ENCODE measurements around the gene NANOS2.
A peak's percentile ranks its signal among the peaks of the same experiment; 100 is the strongest.

The NANOS2 gene

DNA sequence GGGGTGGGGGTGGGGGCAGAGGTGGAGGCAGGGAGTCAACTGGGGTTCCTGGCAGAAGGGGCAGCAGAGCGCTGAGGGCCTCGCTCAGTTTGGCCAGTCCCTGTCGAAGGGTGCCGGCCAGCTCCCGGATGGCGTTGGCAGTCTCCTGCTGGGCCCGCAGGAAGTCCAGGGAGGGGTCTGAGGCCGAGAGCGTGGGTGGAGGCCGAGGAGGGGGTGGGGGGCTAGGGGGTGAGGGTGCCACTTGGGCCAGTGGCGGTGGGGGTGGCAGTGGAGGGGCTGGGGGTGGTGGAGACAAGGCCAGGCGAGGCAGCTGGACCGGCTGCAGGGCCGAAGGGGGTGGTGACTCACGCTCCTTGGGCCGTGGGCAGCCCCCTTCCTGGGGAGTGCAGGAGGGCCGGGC is 23.7 kb downstream of the NANOS2 start:
- DNase-seq = no peak

DNA sequence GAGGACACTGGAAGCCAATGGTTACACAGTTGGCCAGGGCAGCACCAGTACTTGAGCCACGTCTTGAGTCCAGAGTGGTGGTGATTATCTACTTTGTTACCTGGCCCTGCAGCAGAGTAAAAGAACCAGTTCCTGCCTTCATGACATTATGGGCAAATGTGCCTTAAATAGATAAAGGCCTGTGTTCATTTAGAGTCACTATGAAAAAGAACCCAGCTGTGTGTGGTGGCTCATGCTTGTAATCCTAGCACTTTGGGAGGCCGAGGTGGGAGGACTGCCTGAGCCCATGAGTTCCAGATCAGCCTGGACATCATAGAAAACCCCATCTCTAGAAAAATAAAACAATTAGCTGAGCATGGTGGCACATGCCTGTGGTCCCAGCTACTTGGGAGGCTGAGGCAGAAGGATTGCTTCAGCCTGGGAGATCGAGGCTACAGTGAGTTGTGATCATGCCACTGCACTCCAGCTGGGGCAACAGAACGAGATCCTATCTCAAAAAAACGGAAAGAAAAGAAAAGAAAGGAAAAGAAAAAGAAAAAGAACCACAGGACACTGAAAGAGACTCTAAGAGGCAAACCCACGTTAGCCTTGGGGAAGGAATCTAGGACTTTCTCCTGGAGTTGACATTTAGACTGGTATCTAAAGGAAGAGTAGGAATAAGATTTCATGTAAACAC is 25.2 kb downstream of the NANOS2 start:
- peak; percentile 73 for DNase-seq

- DNase-seq = no peak
Measured at GRCh38 chr19:45887200-45887710, 27.3 kb downstream of the NANOS2 start.

DNA sequence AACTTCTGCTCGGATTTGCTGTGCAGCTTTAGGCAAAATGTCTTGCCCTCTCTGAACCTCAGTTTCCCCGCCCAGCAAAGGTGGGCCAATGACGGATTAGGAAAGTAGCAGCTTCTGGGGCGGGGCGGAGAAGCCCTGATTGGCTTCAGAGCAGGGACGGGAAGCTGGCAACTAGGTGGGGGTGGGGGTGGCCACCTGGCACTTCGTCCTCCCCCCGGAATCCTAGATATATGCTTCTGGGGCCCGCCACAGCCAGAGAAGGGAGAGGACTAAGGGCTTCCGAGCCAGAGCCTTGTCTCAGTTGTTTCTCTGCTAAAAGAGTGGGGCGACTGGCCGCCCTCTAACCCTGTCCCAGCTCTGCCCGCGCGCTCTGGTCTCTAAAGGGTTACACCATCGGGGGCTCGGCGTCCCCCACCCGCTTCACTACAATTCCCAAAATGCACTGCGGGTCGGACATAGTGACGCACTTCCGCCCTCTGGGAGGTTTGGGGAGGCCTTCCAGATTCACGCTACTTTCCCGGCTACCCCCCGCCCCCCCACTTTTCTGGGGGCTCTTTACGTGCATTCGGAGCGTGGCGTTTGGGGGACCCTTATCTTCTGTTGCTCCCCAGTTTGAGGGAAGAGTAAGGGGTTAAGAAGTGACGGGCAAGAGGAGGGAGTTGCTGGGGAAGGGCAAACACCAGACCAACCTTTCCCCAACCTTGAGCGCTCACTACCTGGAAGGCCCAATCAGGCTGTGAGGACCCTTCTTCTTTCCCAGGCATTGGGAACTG is 28.0 kb downstream of the NANOS2 start:
- DNase-seq = peak; percentile 97

DNA sequence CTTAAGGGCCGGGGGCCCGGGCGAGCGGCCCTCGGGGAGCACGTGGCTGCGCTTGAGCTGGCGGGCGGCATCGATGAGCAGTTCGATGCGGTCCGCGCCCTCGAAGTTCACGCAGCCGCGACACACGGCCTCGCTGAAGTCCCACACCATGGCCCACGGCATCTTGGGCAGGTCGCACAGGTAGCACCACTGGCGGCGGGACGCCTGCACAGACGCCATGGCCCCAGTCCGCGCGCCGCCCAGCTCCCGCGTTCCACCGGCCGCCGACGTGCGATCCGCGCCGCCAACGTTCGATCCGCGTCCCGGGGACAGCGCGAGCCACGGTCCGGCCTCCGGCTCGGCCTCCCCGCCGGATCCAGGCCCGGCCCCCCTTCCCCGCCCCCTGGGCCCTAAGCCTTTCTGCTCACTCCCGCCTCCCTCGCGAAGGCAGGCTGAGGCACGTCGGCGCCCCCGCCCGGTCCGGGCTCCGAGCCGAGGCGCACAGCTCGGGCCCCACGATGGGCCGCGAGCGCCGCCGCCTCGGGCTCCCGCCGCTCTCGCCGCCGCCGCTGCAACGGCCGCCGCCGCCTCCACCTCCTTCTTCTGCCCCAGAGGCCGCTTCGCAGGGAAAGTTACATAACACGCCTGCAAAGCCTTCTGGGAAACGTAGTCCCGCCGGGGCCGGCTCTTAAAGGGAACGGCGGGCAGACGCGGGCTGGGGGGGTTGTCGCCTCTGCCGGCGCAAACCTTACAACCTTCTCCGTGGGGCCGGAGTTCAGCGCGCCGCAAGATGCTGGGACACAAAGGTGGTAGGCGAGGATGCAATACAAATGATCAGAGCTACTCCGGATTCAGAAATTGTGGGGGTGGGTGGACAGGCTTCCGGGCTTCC is 28.8 kb downstream of the NANOS2 start, which contains the start of gene IRF2BP1:
TSS of gene IRF2BP1 (minus strand) at position 586 of the 871 bp plus-strand sequence. CDS start at position 219, 367 bp downstream.
- DNase-seq = peak; percentile 97

GRCh38 chr19:45884682-45885555 is 29.7 kb downstream of the NANOS2 start:
- peak; percentile 48 for DNase-seq

GRCh38 chr19:45883881-45884681 is 30.5 kb downstream of the NANOS2 start:
- DNase-seq = no peak

GRCh38 chr19:45883586-45883880 is 31.0 kb downstream of the NANOS2 start:
- DNase-seq = no peak

- DNase-seq = peak; percentile 94
Measured at GRCh38 chr19:45882652-45883585, 31.7 kb downstream of the NANOS2 start.

DNA sequence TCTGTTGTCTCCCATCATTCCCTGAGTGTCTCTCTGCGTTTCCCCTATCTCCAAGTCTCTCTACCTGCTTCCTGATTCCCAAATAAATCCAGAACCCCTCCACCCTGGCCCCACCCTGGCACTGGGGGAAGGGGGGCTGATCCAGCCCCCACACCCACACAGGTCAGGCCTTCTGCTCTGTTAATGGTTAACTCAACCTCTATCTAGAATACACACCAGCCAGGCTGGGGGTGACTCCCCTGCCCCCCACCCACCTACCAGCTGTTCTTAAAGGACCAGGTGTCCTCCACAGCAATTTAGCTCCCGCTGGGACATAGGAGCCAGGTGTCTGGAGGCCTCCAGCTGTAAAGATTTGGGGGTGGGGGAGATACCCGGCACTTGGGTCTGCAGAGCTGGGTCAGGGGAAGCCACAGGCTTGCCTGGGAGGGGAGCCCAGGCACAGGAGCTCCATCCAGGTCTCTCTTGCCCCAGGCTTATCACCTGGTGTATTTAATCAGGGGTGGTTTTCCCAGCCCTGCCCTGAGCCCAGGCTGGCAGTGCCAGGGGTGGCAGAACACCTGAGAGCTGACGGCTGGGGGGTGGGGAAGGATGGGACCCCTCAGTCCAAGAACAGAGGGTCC is 32.6 kb downstream of the NANOS2 start:
- no peak for DNase-seq

GRCh38 chr19:45881082-45881908 is 33.3 kb downstream of the NANOS2 start:
- no peak for DNase-seq

GRCh38 chr19:45879971-45880370 is 34.6 kb downstream of the NANOS2 start:
- DNase-seq = no peak

- DNase-seq = no peak
Measured at GRCh38 chr19:45879055-45879454, 35.5 kb downstream of the NANOS2 start.

- DNase-seq = no peak
Measured at GRCh38 chr19:45878043-45878794, 36.4 kb downstream of the NANOS2 start.

DNA sequence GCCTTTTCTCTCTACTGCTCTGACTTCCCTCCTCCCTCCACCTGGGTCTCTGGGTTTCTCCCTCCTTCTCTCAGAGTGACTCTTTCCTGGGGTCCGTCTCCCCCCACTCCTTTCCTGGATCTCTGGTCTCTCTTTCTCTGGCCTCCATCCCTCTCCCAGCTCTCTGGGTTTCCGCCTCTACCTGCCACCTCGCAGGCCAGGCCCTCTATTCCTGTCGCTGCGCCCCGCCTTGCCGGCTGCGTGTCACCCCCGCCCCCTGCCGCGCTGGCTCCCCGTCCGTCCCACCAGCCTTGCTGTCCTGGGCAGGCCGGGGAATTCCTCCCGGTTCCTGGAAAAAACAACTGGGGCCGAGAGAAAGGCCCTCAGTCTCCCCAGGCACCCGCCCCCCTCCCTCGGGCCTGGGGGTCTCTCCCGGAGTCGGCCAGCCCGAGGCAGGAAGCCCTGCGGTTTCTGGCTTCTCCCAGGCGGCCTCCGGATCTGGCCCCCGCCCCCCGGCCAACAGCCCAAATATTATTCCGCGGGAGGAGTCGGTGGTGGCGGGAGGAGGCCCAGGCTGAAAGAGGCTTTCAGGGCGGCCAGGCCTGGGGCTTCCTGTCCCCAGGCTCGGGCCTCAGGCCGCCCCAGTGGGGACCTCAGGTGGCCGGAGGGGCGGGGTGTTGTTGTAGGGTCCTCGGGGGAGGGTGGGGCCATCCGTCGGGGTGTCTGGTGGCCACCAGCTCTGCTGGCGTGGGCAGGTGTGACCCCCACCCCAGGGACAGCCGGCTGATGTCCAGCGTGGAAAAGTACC is 38.0 kb downstream of the NANOS2 start:
- peak; percentile 42 for DNase-seq

GRCh38 chr19:45876161-45876410 is 38.5 kb downstream of the NANOS2 start:
- DNase-seq = peak; percentile 50

GRCh38 chr19:45874620-45874966 is 40.0 kb downstream of the NANOS2 start:
- no peak for DNase-seq

Measured in hematopoietic multipotent progenitor cell treated with erythropoietin and hydrocortisone succinate and interleukin-3 and kit ligand, for 6 days (in vitro differentiated cells).